ENCODE results near the gene PITPNM3. TPM values are rescaled to one million over a fixed set of nuclear protein-coding genes. Genes with fewer than 3 reads are reported as not detected.

The PITPNM3 gene
- total RNA-seq, 1 donor from 2014 or later = 1.3 TPM

GRCh38 chr17:6476810-6477179 is 79.6 kb downstream of the PITPNM3 start:
- DNase-seq (ENCODE audit: low read depth) = no peak
- no peak overlapping the region for H3K4me3 ChIP-seq (ENCODE audit: low read depth, low read length)
- TF ChIP-seq CTCF (conservative IDR thresholded peaks at IDR 0.05; ENCODE audit: low read depth, low read length) = no peak

GRCh38 chr17:6476076-6476809 is 80.1 kb downstream of the PITPNM3 start:
- no peak for TF ChIP-seq CTCF (conservative IDR thresholded peaks at IDR 0.05; ENCODE audit: low read depth, low read length)
- no peak overlapping the region for H3K4me3 ChIP-seq (ENCODE audit: low read depth, low read length)
- no peak for DNase-seq (ENCODE audit: low read depth)

- H3K4me3 ChIP-seq (ENCODE audit: low read depth, low read length) = no peak overlapping the region
Measured at GRCh38 chr17:6475411-6475810, 80.9 kb downstream of the PITPNM3 start.

GRCh38 chr17:6474906-6475305 is 81.4 kb downstream of the PITPNM3 start:
- no peak for DNase-seq (ENCODE audit: low read depth)
- H3K4me3 ChIP-seq (ENCODE audit: low read depth, low read length) = no peak overlapping the region
- no peak for TF ChIP-seq CTCF (conservative IDR thresholded peaks at IDR 0.05; ENCODE audit: low read depth, low read length)

More at GRCh38 chr17:6475411-6475810, 80.9 kb downstream of the PITPNM3 start:
- no peak for DNase-seq (ENCODE audit: low read depth)
- no peak for TF ChIP-seq CTCF (conservative IDR thresholded peaks at IDR 0.05; ENCODE audit: low read depth, low read length)

GRCh38 chr17:6474376-6474775 is 82.0 kb downstream of the PITPNM3 start:
- no peak for DNase-seq (ENCODE audit: low read depth)
- no peak overlapping the region for H3K4me3 ChIP-seq (ENCODE audit: low read depth, low read length)
- TF ChIP-seq CTCF (conservative IDR thresholded peaks at IDR 0.05; ENCODE audit: low read depth, low read length) = no peak

- no peak overlapping the region for H3K4me3 ChIP-seq (ENCODE audit: low read depth, low read length)
- no peak for DNase-seq (ENCODE audit: low read depth)
- TF ChIP-seq CTCF (conservative IDR thresholded peaks at IDR 0.05; ENCODE audit: low read depth, low read length) = peak; percentile 97
Measured at GRCh38 chr17:6473128-6473767, 83.1 kb downstream of the PITPNM3 start.

GRCh38 chr17:6472517-6472916 is 83.8 kb downstream of the PITPNM3 start:
- TF ChIP-seq CTCF (conservative IDR thresholded peaks at IDR 0.05; ENCODE audit: low read depth, low read length) = no peak
- H3K4me3 ChIP-seq (ENCODE audit: low read depth, low read length) = no peak overlapping the region
- no peak for DNase-seq (ENCODE audit: low read depth)
